ENCODE results near the gene NUP214. TPM values are rescaled to one million over a fixed set of nuclear protein-coding genes. Genes with fewer than 3 reads are reported as not detected.

NUP214 gene
- total RNA-seq, 1 donor = 16.4 TPM

- no peak for DNase-seq (ENCODE audit: low read depth)
- no peak overlapping the region for H3K4me3 ChIP-seq (ENCODE audit: low read depth, low read length)
- no peak for TF ChIP-seq CTCF (IDR thresholded peaks at IDR 0.05; ENCODE audit: insufficient read depth, low read depth, low read length)
These were observed 149.4 kb downstream of the NUP214 start for GRCh38 chr9:131274674-131275331.

- DNase-seq (ENCODE audit: low read depth) = no peak
- no peak overlapping the region for H3K4me3 ChIP-seq (ENCODE audit: low read depth, low read length)
- no peak for TF ChIP-seq CTCF (IDR thresholded peaks at IDR 0.05; ENCODE audit: insufficient read depth, low read depth, low read length)
These were observed 150.1 kb downstream of the NUP214 start for GRCh38 chr9:131275332-131276093.

- peak within 1 kb of the TSS; percentile 39 for H3K4me3 ChIP-seq (ENCODE audit: low read depth, low read length)
- peak; percentile 28 for DNase-seq (ENCODE audit: low read depth)
- TF ChIP-seq CTCF (IDR thresholded peaks at IDR 0.05; ENCODE audit: insufficient read depth, low read depth, low read length) = no peak
These were observed 150.9 kb downstream of the NUP214 start, which contains the start of gene FAM78A for GRCh38 chr9:131276094-131276888. Gene FAM78A, minus strand, starts transcription at chr9:131276510. Its CDS starts 331 bp downstream, at chr9:131276179.

- H3K4me3 ChIP-seq (ENCODE audit: low read depth, low read length) = peak overlapping the region; percentile 39
- no peak for TF ChIP-seq CTCF (IDR thresholded peaks at IDR 0.05; ENCODE audit: insufficient read depth, low read depth, low read length)
- DNase-seq (ENCODE audit: low read depth) = no peak
These were observed 151.5 kb downstream of the NUP214 start for GRCh38 chr9:131276891-131277286.

- H3K4me3 ChIP-seq (ENCODE audit: low read depth, low read length) = peak overlapping the region; percentile 39
- DNase-seq (ENCODE audit: low read depth) = no peak
- TF ChIP-seq CTCF (IDR thresholded peaks at IDR 0.05; ENCODE audit: insufficient read depth, low read depth, low read length) = no peak
These were observed 152.0 kb downstream of the NUP214 start for GRCh38 chr9:131277287-131277909.

- H3K4me3 ChIP-seq (ENCODE audit: low read depth, low read length) = peak overlapping the region; percentile 39
- TF ChIP-seq CTCF (IDR thresholded peaks at IDR 0.05; ENCODE audit: insufficient read depth, low read depth, low read length) = no peak
- DNase-seq (ENCODE audit: low read depth) = peak; percentile 85
These were observed 152.7 kb downstream of the NUP214 start for GRCh38 chr9:131277910-131278701.
